Measurements from ENCODE around the gene GPR85.

Gene GPR85

GRCh38 chr7:113078331-113078730, 8.3 kb downstream of the GPR85 start:
- Histone ChIP-seq H3K36me3 (ENCODE audit: control insufficient read depth, insufficient read depth, low read length) (no peaks in the 10 kb centered on the region), H3K4me1 (peaks cover 4% of the 10 kb centered on the region), H3K4me2 (ENCODE audit: low read length) (no peak overlapping the region), H3K27me3 (ENCODE audit: control insufficient read depth, insufficient read depth, low read length) (no peaks in the 10 kb centered on the region), H3K27ac (no peak overlapping the region), H3K4me3 (ENCODE audit: low read depth, low read length) (no peak overlapping the region), H3K9me3 (ENCODE audit: control insufficient read depth, low read length) (no peaks in the 10 kb centered on the region), H3K9ac (no peak overlapping the region), H3K79me2 (no peaks in the 10 kb centered on the region), H2AFZ (no peak overlapping the region)
- TF ChIP-seq, protein P1, sequence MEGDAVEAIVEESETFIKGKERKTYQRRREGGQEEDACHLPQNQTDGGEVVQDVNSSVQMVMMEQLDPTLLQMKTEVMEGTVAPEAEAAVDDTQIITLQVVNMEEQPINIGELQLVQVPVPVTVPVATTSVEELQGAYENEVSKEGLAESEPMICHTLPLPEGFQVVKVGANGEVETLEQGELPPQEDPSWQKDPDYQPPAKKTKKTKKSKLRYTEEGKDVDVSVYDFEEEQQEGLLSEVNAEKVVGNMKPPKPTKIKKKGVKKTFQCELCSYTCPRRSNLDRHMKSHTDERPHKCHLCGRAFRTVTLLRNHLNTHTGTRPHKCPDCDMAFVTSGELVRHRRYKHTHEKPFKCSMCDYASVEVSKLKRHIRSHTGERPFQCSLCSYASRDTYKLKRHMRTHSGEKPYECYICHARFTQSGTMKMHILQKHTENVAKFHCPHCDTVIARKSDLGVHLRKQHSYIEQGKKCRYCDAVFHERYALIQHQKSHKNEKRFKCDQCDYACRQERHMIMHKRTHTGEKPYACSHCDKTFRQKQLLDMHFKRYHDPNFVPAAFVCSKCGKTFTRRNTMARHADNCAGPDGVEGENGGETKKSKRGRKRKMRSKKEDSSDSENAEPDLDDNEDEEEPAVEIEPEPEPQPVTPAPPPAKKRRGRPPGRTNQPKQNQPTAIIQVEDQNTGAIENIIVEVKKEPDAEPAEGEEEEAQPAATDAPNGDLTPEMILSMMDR (IDR thresholded peaks at IDR 0.05): no peak

- no peak overlapping the region for H3K4me3 ChIP-seq (ENCODE audit: low read depth, low read length)
- no peak overlapping the region for H3K27ac ChIP-seq
- H3K79me2 ChIP-seq: no peaks in the 10 kb centered on the region
- H3K27me3 ChIP-seq (ENCODE audit: control insufficient read depth, insufficient read depth, low read length): no peaks in the 10 kb centered on the region
- H3K4me2 ChIP-seq (ENCODE audit: low read length): no peak overlapping the region
- TF ChIP-seq, protein P1 (IDR thresholded peaks at IDR 0.05): no peak
- no peaks in the 10 kb centered on the region for H3K9me3 ChIP-seq (ENCODE audit: control insufficient read depth, low read length)
- H2AFZ ChIP-seq: no peak overlapping the region
- no peaks in the 10 kb centered on the region for H3K4me1 ChIP-seq
- no peak overlapping the region for H3K9ac ChIP-seq
- H3K36me3 ChIP-seq (ENCODE audit: control insufficient read depth, insufficient read depth, low read length): no peaks in the 10 kb centered on the region
Observed at GRCh38 chr7:113076703-113077102, 9.9 kb downstream of the GPR85 start.

GRCh38 chr7:113071465-113071864, 15.2 kb downstream of the GPR85 start:
- no peak overlapping the region for H3K9ac ChIP-seq
- no peaks in the 10 kb centered on the region for H3K79me2 ChIP-seq
- H3K4me1 ChIP-seq: no peaks in the 10 kb centered on the region
- no peaks in the 10 kb centered on the region for H3K36me3 ChIP-seq (ENCODE audit: control insufficient read depth, insufficient read depth, low read length)
- no peak overlapping the region for H3K4me2 ChIP-seq (ENCODE audit: low read length)
- H3K9me3 ChIP-seq (ENCODE audit: control insufficient read depth, low read length): no peaks in the 10 kb centered on the region
- no peaks in the 10 kb centered on the region for H3K27me3 ChIP-seq (ENCODE audit: control insufficient read depth, insufficient read depth, low read length)
- no peak overlapping the region for H3K4me3 ChIP-seq (ENCODE audit: low read depth, low read length)
- H3K27ac ChIP-seq: no peak overlapping the region
- TF ChIP-seq, protein P1 (IDR thresholded peaks at IDR 0.05): no peak
- no peak overlapping the region for H2AFZ ChIP-seq

DNA sequence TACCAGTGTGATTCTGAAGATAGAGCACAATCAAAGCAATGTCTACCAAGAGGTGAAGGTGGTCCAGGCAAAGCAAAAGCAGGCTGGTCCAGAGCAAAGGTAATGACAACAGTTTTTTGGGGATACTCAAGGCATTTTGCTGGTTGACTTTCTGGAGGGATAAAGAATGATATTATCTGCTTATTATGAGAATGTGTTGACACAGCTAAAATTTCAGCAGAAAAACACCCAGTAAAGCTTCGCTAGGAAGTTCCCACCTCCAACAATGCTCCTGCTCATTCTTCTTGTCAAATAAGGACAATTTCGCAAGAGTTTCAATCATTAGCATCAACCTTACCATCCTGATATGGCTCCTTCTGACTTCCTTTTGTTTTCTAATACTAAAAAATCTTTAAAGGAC, 24.1 kb downstream of the GPR85 start:
- H3K36me3 ChIP-seq (ENCODE audit: control insufficient read depth, insufficient read depth, low read length): no peaks in the 10 kb centered on the region
- H3K27ac ChIP-seq: no peak overlapping the region
- H3K27me3 ChIP-seq (ENCODE audit: control insufficient read depth, insufficient read depth, low read length): no peaks in the 10 kb centered on the region
- TF ChIP-seq, protein P1 (IDR thresholded peaks at IDR 0.05): no peak
- H3K4me2 ChIP-seq (ENCODE audit: low read length): no peak overlapping the region
- H2AFZ ChIP-seq: no peak overlapping the region
- H3K9me3 ChIP-seq (ENCODE audit: control insufficient read depth, low read length): no peaks in the 10 kb centered on the region
- peaks cover 4% of the 10 kb centered on the region for H3K4me1 ChIP-seq
- H3K4me3 ChIP-seq (ENCODE audit: low read depth, low read length): no peak overlapping the region
- H3K79me2 ChIP-seq: no peaks in the 10 kb centered on the region
- H3K9ac ChIP-seq: no peak overlapping the region

DNA sequence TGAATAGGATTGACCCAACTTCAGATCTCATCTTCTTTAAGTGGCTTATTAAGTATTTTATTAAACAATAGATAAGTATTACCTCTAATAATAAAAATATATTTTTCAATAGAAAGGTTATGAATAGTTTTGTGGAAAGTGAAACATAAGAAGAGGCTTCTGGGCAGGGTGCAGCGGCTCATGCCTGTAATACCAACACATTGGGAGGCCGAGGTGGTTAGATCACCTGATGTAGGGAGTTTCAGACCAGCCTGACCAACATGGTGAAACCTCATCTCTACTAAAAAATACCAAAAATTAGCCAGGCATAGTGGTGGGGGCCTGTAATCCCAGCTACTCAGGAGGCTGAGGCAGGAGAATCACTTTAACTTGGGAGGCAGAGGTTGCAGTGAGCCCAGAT, 26.5 kb downstream of the GPR85 start:
- Histone ChIP-seq H3K36me3 (ENCODE audit: control insufficient read depth, insufficient read depth, low read length) (no peaks in the 10 kb centered on the region), H2AFZ (no peak overlapping the region), H3K4me3 (ENCODE audit: low read depth, low read length) (no peak overlapping the region), H3K27me3 (ENCODE audit: control insufficient read depth, insufficient read depth, low read length) (no peaks in the 10 kb centered on the region), H3K9me3 (ENCODE audit: control insufficient read depth, low read length) (no peaks in the 10 kb centered on the region), H3K79me2 (no peaks in the 10 kb centered on the region), H3K9ac (no peak overlapping the region), H3K4me1 (peaks cover 4% of the 10 kb centered on the region), H3K27ac (no peak overlapping the region), H3K4me2 (ENCODE audit: low read length) (no peak overlapping the region)
- TF ChIP-seq, protein P1 (IDR thresholded peaks at IDR 0.05): no peak

Data from parathyroid adenoma (tissue), 2 donors.